ENCODE results near the gene VSIG10. TPM values are rescaled to one million over a fixed set of nuclear protein-coding genes. Genes with fewer than 3 reads are reported as not detected.
A peak's percentile ranks its signal among the peaks of the same experiment; 100 is the strongest.

Gene VSIG10
- total RNA-seq, 1 experiment from 2014 or later = 97.4 TPM

GRCh38 chr12:118044577-118044976 lies 59.2 kb downstream of the VSIG10 start:
- no peaks in the 10 kb centered on the region for H3K9me3 ChIP-seq (ENCODE audit: control insufficient read depth, low read depth, low read length)
- no peak overlapping the region for H3K56ac ChIP-seq (ENCODE audit: insufficient read length, low read depth, low read length)
- no peak overlapping the region for H3K4ac ChIP-seq (ENCODE audit: low read depth, low read length)
- Mint-ChIP-seq H3K9me3 (no peaks in the 10 kb centered on the region), H3K4me1 (no peaks in the 10 kb centered on the region), H3K4me3 (no peak overlapping the region), H3K27ac (peak overlapping the region in 2 of 3 experiments; percentile 15 to 44; a peak in 1 of 7 replicates), H3K36me3 (ENCODE audit: insufficient read depth in 1 of 3, low read depth in 3 of 3) (peaks cover 39 to 85% (median 58%) of the 10 kb centered on the region in 3 experiments), H3K27me3 (ENCODE audit: low read depth) (no peaks in the 10 kb centered on the region)
- H3K18ac ChIP-seq (ENCODE audit: insufficient read length, low read depth, low read length) = no peak overlapping the region
- H4K8ac ChIP-seq (replicated peaks; ENCODE audit: insufficient read length, low read depth, low read length) = no peak overlapping the region
- H2BK5ac ChIP-seq (ENCODE audit: insufficient read length, low read length) = no peak overlapping the region
- no peak overlapping the region for H2BK120ac ChIP-seq (ENCODE audit: low read depth, low read length, poor library complexity, severe bottlenecking)
- no peak overlapping the region for H4K5ac ChIP-seq (ENCODE audit: insufficient read length, low read depth, low read length)
- no peak overlapping the region for H4K91ac ChIP-seq (ENCODE audit: insufficient read length, low read depth, low read length)
- no peak for DNase-seq
- H3K14ac ChIP-seq (ENCODE audit: insufficient read depth, low read length) = no peak overlapping the region
- H2AFZ ChIP-seq (ENCODE audit: low read length) = no peak overlapping the region
- no peak overlapping the region for H3T11ph ChIP-seq (ENCODE audit: low read length)
- H2BK20ac ChIP-seq (ENCODE audit: low read depth, low read length, poor library complexity, severe bottlenecking) = no peak overlapping the region
- TF ChIP-seq, protein P1, sequence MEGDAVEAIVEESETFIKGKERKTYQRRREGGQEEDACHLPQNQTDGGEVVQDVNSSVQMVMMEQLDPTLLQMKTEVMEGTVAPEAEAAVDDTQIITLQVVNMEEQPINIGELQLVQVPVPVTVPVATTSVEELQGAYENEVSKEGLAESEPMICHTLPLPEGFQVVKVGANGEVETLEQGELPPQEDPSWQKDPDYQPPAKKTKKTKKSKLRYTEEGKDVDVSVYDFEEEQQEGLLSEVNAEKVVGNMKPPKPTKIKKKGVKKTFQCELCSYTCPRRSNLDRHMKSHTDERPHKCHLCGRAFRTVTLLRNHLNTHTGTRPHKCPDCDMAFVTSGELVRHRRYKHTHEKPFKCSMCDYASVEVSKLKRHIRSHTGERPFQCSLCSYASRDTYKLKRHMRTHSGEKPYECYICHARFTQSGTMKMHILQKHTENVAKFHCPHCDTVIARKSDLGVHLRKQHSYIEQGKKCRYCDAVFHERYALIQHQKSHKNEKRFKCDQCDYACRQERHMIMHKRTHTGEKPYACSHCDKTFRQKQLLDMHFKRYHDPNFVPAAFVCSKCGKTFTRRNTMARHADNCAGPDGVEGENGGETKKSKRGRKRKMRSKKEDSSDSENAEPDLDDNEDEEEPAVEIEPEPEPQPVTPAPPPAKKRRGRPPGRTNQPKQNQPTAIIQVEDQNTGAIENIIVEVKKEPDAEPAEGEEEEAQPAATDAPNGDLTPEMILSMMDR (conservative IDR thresholded peaks at IDR 0.05) = no peak
- no peak overlapping the region for H3K27ac ChIP-seq (ENCODE audit: insufficient read length, low read depth, low read length)
- no peak overlapping the region for H3K4me2 ChIP-seq (ENCODE audit: insufficient read depth, insufficient read length, low read length)
- H2AK5ac ChIP-seq (ENCODE audit: insufficient read length, low read length) = no peak overlapping the region
- H3K79me1 ChIP-seq (ENCODE audit: insufficient read depth, low read depth, low read length, poor library complexity, severe bottlenecking) = no peaks in the 10 kb centered on the region
- no peak overlapping the region for H2BK15ac ChIP-seq (ENCODE audit: low read depth, low read length)
- no peaks in the 10 kb centered on the region for H4K20me1 ChIP-seq (ENCODE audit: control insufficient read depth, insufficient read depth, insufficient read length)
- H3K27me3 ChIP-seq (ENCODE audit: insufficient read depth, low read length) = no peaks in the 10 kb centered on the region
- no peaks in the 10 kb centered on the region for H3K23me2 ChIP-seq (ENCODE audit: insufficient read length, low read depth, low read length, poor library complexity, severe bottlenecking)
- H3K9ac ChIP-seq (ENCODE audit: extremely low read depth, insufficient read length, low read length) = no peak overlapping the region
- H3K4me1 ChIP-seq (ENCODE audit: insufficient read depth, low read length) = no peaks in the 10 kb centered on the region
- H3K79me2 ChIP-seq (ENCODE audit: insufficient read depth, low read length) = no peaks in the 10 kb centered on the region
- H2BK12ac ChIP-seq (ENCODE audit: insufficient read length, low read depth, low read length) = no peak overlapping the region
- WGBS (ENCODE audit: extremely low coverage, insufficient read length, low lambda C conversion rate) = no CpG with 5 or more reads among the region's 8 CpGs
- no peak overlapping the region for H3K23ac ChIP-seq (ENCODE audit: insufficient read length, low read depth, low read length)

Measured in H9 (cell line).